ENCODE results near the gene ABR. TPM values are rescaled to one million over a fixed set of nuclear protein-coding genes. Genes with fewer than 3 reads are reported as not detected.

ABR gene
- total and polyA plus RNA-seq, 2 of the 8 experiments (the other 6 are each of a cell fraction or from before 2014, with no cell fraction given) = 44.8 to 47.2 TPM

DNA sequence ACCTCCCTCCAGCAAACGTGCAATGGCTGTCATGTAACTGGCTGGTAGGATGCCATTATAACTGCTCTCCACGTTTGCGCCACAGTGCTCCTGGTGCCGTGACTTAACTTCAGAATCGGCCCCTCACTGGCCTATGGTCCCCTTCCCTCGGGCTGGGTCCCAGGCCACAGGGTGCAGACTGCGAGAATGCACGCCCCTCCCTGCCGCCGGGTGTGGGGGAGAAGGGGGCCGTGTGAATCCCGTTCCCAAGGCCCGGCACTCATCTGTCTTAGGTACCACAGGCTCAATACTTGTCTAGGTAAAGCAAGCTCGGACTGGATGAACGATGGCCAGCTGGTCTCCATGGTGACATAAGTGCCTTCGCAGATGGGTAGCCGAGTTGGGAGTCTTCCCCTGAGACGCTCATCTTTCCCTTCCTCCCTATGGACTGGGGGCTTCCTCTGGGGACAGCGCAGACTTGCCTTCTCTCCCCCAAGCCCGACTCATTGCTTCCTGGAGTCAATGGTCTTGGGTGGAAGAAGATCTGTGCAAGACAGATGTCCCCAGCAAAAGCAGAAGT lies 145.1 kb downstream of the ABR start (continued):
- TF ChIP-seq, protein P1, sequence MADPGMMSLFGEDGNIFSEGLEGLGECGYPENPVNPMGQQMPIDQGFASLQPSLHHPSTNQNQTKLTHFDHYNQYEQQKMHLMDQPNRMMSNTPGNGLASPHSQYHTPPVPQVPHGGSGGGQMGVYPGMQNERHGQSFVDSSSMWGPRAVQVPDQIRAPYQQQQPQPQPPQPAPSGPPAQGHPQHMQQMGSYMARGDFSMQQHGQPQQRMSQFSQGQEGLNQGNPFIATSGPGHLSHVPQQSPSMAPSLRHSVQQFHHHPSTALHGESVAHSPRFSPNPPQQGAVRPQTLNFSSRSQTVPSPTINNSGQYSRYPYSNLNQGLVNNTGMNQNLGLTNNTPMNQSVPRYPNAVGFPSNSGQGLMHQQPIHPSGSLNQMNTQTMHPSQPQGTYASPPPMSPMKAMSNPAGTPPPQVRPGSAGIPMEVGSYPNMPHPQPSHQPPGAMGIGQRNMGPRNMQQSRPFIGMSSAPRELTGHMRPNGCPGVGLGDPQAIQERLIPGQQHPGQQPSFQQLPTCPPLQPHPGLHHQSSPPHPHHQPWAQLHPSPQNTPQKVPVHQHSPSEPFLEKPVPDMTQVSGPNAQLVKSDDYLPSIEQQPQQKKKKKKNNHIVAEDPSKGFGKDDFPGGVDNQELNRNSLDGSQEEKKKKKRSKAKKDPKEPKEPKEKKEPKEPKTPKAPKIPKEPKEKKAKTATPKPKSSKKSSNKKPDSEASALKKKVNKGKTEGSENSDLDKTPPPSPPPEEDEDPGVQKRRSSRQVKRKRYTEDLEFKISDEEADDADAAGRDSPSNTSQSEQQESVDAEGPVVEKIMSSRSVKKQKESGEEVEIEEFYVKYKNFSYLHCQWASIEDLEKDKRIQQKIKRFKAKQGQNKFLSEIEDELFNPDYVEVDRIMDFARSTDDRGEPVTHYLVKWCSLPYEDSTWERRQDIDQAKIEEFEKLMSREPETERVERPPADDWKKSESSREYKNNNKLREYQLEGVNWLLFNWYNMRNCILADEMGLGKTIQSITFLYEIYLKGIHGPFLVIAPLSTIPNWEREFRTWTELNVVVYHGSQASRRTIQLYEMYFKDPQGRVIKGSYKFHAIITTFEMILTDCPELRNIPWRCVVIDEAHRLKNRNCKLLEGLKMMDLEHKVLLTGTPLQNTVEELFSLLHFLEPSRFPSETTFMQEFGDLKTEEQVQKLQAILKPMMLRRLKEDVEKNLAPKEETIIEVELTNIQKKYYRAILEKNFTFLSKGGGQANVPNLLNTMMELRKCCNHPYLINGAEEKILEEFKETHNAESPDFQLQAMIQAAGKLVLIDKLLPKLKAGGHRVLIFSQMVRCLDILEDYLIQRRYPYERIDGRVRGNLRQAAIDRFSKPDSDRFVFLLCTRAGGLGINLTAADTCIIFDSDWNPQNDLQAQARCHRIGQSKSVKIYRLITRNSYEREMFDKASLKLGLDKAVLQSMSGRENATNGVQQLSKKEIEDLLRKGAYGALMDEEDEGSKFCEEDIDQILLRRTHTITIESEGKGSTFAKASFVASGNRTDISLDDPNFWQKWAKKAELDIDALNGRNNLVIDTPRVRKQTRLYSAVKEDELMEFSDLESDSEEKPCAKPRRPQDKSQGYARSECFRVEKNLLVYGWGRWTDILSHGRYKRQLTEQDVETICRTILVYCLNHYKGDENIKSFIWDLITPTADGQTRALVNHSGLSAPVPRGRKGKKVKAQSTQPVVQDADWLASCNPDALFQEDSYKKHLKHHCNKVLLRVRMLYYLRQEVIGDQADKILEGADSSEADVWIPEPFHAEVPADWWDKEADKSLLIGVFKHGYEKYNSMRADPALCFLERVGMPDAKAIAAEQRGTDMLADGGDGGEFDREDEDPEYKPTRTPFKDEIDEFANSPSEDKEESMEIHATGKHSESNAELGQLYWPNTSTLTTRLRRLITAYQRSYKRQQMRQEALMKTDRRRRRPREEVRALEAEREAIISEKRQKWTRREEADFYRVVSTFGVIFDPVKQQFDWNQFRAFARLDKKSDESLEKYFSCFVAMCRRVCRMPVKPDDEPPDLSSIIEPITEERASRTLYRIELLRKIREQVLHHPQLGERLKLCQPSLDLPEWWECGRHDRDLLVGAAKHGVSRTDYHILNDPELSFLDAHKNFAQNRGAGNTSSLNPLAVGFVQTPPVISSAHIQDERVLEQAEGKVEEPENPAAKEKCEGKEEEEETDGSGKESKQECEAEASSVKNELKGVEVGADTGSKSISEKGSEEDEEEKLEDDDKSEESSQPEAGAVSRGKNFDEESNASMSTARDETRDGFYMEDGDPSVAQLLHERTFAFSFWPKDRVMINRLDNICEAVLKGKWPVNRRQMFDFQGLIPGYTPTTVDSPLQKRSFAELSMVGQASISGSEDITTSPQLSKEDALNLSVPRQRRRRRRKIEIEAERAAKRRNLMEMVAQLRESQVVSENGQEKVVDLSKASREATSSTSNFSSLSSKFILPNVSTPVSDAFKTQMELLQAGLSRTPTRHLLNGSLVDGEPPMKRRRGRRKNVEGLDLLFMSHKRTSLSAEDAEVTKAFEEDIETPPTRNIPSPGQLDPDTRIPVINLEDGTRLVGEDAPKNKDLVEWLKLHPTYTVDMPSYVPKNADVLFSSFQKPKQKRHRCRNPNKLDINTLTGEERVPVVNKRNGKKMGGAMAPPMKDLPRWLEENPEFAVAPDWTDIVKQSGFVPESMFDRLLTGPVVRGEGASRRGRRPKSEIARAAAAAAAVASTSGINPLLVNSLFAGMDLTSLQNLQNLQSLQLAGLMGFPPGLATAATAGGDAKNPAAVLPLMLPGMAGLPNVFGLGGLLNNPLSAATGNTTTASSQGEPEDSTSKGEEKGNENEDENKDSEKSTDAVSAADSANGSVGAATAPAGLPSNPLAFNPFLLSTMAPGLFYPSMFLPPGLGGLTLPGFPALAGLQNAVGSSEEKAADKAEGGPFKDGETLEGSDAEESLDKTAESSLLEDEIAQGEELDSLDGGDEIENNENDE (IDR thresholded peaks at IDR 0.05; ENCODE audit: insufficient replicate concordance, low read length) = no peak
